Lung (tissue), 12 donors: ENCODE data around the gene SLC2A9. TPM values are rescaled to one million over a fixed set of nuclear protein-coding genes. Genes with fewer than 3 reads are reported as not detected.

Experiments used
- ATAC-seq: fragments of 200-7000 bp; cut with Tn5 transposase; one replicate; pipeline ENCODE4 v1.9.1; 2020; ENCODE audit warnings: moderate number of reproducible peaks; ENCODE audit not compliant: insufficient read depth, low FRiP score
- DNase-seq, 3 donors: peaks; one replicate each; pipeline ENCODE4 v3.0.0-alpha.2; 2013 to 2017
- H3K27ac ChIP-seq, 2 donors: one replicate each; pipeline ENCODE4 v1.5.1; 2013; ENCODE audit warnings: mild to moderate bottlenecking in 2 of 2, moderate library complexity in 2 of 2, control low read depth in 1 of 2, inconsistent platforms in 1 of 2, low read depth in 1 of 2, low read length in 1 of 2
- H3K27me3 ChIP-seq, 3 donors: one replicate each; pipeline ENCODE4 v1.5.1; 2013; ENCODE audit warnings: low read length in 2 of 3; ENCODE audit not compliant: control insufficient read depth in 3 of 3, insufficient read depth in 3 of 3
- H3K36me3 ChIP-seq, 4 donors: one replicate each; pipeline ENCODE4 v1.5.1; 2013; ENCODE audit warnings: low read length in 4 of 4, mild to moderate bottlenecking in 1 of 4, moderate library complexity in 1 of 4; ENCODE audit not compliant: control insufficient read depth in 4 of 4, insufficient read depth in 4 of 4
- H3K4me1 ChIP-seq, 5 donors: one replicate each; pipeline ENCODE4 v1.5.1; 2013; ENCODE audit warnings: low read length in 5 of 5, mild to moderate bottlenecking in 2 of 5, moderate library complexity in 1 of 5; ENCODE audit not compliant: control insufficient read depth in 5 of 5, insufficient read depth in 5 of 5
- H3K4me3 ChIP-seq: one replicate; pipeline ENCODE4 v1.5.1; 2013; ENCODE audit warnings: mild to moderate bottlenecking, control low read depth, moderate library complexity
- H3K9ac ChIP-seq, 2 donors: one replicate each; pipeline ENCODE4 v1.5.1; 2013; ENCODE audit warnings: low read length in 2 of 2, control low read depth in 1 of 2; ENCODE audit not compliant: insufficient read depth in 1 of 2
- H3K9me3 ChIP-seq, 4 donors: one replicate each; pipeline ENCODE4 v1.5.1; 2013; ENCODE audit warnings: low read length in 3 of 4, mild to moderate bottlenecking in 1 of 4, moderate library complexity in 1 of 4; ENCODE audit not compliant: control insufficient read depth in 4 of 4, insufficient read depth in 3 of 4
- CTCF ChIP-seq: IDR thresholded peaks from 2 replicates; pipeline ENCODE4 v1.5.1; 2012; ENCODE audit warnings: mild to moderate bottlenecking; ENCODE audit errors: control extremely low read depth, extremely low read depth
- WGBS, 2 donors: extraction: QIAGEN DNeasy Blood & Tissue Kit; methylation state at CpG; one replicate each; pipeline ENCODE4 v1.1.7; 2013; 5-methylcytosine and 5-hydroxymethylcytosine counted together
- polyA plus RNA-seq, 2 donors: library from polyadenylated mRNA; stranded (reverse); fragments of 200-250 nt; gene quantifications; one replicate each; pipeline ENCODE4 v1.2.1, GENCODE V29; 2013
- total RNA-seq, 2 donors: library from RNA; depleted of rRNA in 1 of 2; stranded (reverse); fragments of >200 nt in 1 of 2; gene quantifications; one replicate each; pipeline ENCODE4 v1.2.1, GENCODE V29; 2014 to 2021
- donor health status: control.
- donor health status: control.
- donor health status: Bipolar disorder and iron deficiency.
- donor health status: healthy.
- donor health status: DM: yes; HTN: yes; CAD: no.

Gene SLC2A9
- total and polyA plus RNA-seq, 4 donors: 2.9 to 18.6 (median 7.6) TPM

- DNase-seq: no peak
- no peak overlapping the region for H3K4me3 ChIP-seq
- H3K27ac ChIP-seq: no peak overlapping the region
- no peak overlapping the region for H3K9ac ChIP-seq
- ATAC-seq: no peak
- peaks cover 0 to 2% (median 0%) of the 10 kb centered on the region in 4 donors for H3K9me3 ChIP-seq
- H3K27me3 ChIP-seq: no peaks in the 10 kb centered on the region
- WGBS, 2 donors: 94 to 95% methylated on average over 4 of the region's 4 CpGs
- no peaks in the 10 kb centered on the region for H3K36me3 ChIP-seq
- no peak for TF ChIP-seq CTCF
- H3K4me1 ChIP-seq: no peaks in the 10 kb centered on the region
Measured at GRCh38 chr4:9918484-9918883, 102.8 kb downstream of the SLC2A9 start.

GRCh38 chr4:9916937-9917336 lies 104.4 kb downstream of the SLC2A9 start:
- H3K27ac ChIP-seq: no peak overlapping the region
- no peak for DNase-seq
- peaks cover 0 to 2% (median 0%) of the 10 kb centered on the region in 4 donors for H3K9me3 ChIP-seq
- no peak for ATAC-seq
- H3K27me3 ChIP-seq: no peaks in the 10 kb centered on the region
- H3K9ac ChIP-seq: no peak overlapping the region
- no peaks in the 10 kb centered on the region for H3K36me3 ChIP-seq
- H3K4me1 ChIP-seq: no peaks in the 10 kb centered on the region
- no peak for TF ChIP-seq CTCF
- H3K4me3 ChIP-seq: no peak overlapping the region
- 87 to 92% methylated on average over 3 of the region's 3 CpGs for WGBS, 2 donors

DNA sequence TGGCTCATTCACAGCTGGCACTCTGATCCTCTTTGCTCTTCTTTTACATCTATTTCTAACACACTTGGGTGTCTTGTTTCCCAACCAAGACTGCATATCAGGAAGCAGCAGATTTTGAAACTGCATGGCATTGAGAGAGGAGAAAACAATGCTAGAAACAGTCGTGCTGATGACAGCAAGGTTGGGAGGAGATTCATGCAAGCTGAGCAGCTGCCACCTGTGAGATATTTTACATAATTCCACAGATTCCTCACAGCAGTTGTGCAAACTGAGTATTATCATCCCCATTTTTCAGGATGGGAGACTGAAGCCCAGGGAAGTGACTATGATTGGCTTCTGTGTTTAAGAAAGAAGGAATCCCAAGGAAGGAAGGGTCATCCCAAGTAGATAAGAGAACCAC lies 105.0 kb downstream of the SLC2A9 start:
- Histone ChIP-seq H3K27me3 (no peaks in the 10 kb centered on the region), H3K4me1 (no peaks in the 10 kb centered on the region), H3K4me3 (no peak overlapping the region), H3K9me3 (peaks cover 0 to 2% (median 0%) of the 10 kb centered on the region in 4 donors), H3K36me3 (no peaks in the 10 kb centered on the region), H3K27ac (no peak overlapping the region), H3K9ac (no peak overlapping the region)
- DNase-seq: no peak
- WGBS, 2 donors: 33 to 53% methylated on average over 1 of the region's 1 CpG
- TF ChIP-seq CTCF: no peak
- ATAC-seq: no peak

GRCh38 chr4:9913846-9914245 lies 107.5 kb downstream of the SLC2A9 start:
- H3K27me3 ChIP-seq: no peaks in the 10 kb centered on the region
- 92 to 95% methylated on average over 3 of the region's 3 CpGs for WGBS, 2 donors
- H3K4me3 ChIP-seq: no peak overlapping the region
- ATAC-seq: no peak
- peaks cover 0 to 2% (median 0%) of the 10 kb centered on the region in 4 donors for H3K9me3 ChIP-seq
- TF ChIP-seq CTCF: no peak
- H3K9ac ChIP-seq: no peak overlapping the region
- DNase-seq: no peak
- H3K4me1 ChIP-seq: no peaks in the 10 kb centered on the region
- no peaks in the 10 kb centered on the region for H3K36me3 ChIP-seq
- H3K27ac ChIP-seq: no peak overlapping the region
